GM12878 (cell line): Measurements from ENCODE around the gene ANKRD33B. TPM values are rescaled to one million over a fixed set of nuclear protein-coding genes. Genes with fewer than 3 reads are reported as not detected.

ENCODE experiments used
- ATAC-seq: fragments of 200-7000 bp; cut with Tn5 transposase; 3 replicates; pipeline ENCODE4 v1.9.1; 2020; ENCODE audit warnings: mild to moderate bottlenecking, moderate library complexity
- BruUV-seq: library from RNA; stranded (reverse); fragments of 400-500 nt; replicated peaks from 2 replicates; lab custom pipeline; 2021; lab: Mats Ljungman, UMichigan
- CTCF ChIA-PET: fragments of 300-600 bp; sonication (Branson Sonifier 250); formaldehyde crosslinking; extraction: SDS; loops from one replicate; lab custom pipeline; 2021; ENCODE audit warnings: inconsistent platforms; lab: Yijun Ruan, JAX
- POLR2A ChIA-PET: fragments of 350-600 bp; formaldehyde crosslinking; extraction: SDS; loops from one replicate; lab custom pipeline; 2021; ENCODE audit warnings: inconsistent platforms; lab: Charles Lee
- RAD21 ChIA-PET: fragments of 300-600 bp; sonication (Branson Sonifier 250); formaldehyde crosslinking; loops from one replicate; lab custom pipeline; 2023; ENCODE audit warnings: antibody characterized with exemption; ENCODE audit not compliant: unreplicated experiment; lab: Charles Lee
- SMC1A ChIA-PET: fragments of 300-600 bp; sonication (Branson Sonifier 250); formaldehyde crosslinking; loops from one replicate; lab custom pipeline; 2023; ENCODE audit not compliant: unreplicated experiment, uncharacterized antibody; lab: Charles Lee
- DNase-seq: peaks from one replicate; pipeline ENCODE4 v3.0.0-alpha.2; 2011; ENCODE audit warnings: low read depth, low spot score
- FAIRE-seq: peaks from 3 replicates; lab custom pipeline; 2011; peaks lifted over from hg19 to GRCh38; lab: Jason Lieb, UNC
- H2AFZ ChIP-seq: 2 replicates; pipeline ENCODE4 v1.6.0; 2011; ENCODE audit warnings: low read depth, low read length, control low read depth; ENCODE audit not compliant: control insufficient read depth
- H3K27ac ChIP-seq: 2 replicates; pipeline ENCODE4 v1.5.1; 2011; ENCODE audit warnings: control low read depth; ENCODE audit not compliant: control insufficient read depth, insufficient read depth
- H3K27me3 ChIP-seq, 2 experiments: replicated peaks in 1 of 2; 2 replicates each; pipeline versions ENCODE4 v1.6.0 to v1.6.1; 2011; ENCODE audit warnings: low read length in 1 of 2; ENCODE audit not compliant: control insufficient read depth in 2 of 2, insufficient read depth in 2 of 2
- H3K36me3 ChIP-seq, 2 experiments: 2 replicates each; pipeline ENCODE4 v1.5.1; 2011; ENCODE audit warnings: low read length in 1 of 2; ENCODE audit not compliant: control insufficient read depth in 2 of 2, insufficient read depth in 2 of 2
- H3K4me1 ChIP-seq: 2 replicates; pipeline ENCODE4 v1.6.1; 2011; ENCODE audit warnings: mild to moderate bottlenecking, low read length, moderate library complexity, mixed read lengths; ENCODE audit not compliant: control insufficient read depth, insufficient read depth
- H3K4me2 ChIP-seq: 2 replicates; pipeline ENCODE4 v1.6.0; 2011; ENCODE audit warnings: control low read depth; ENCODE audit not compliant: control insufficient read depth, insufficient read depth
- H3K4me3 ChIP-seq: fragments of 200-600 bp; sonication (generic); 2 replicates; pipeline ENCODE4 v1.5.1; 2016
- H3K79me2 ChIP-seq: 2 replicates; pipeline ENCODE4 v1.6.0; 2011; ENCODE audit warnings: low read length; ENCODE audit not compliant: control insufficient read depth, insufficient read depth
- H3K9ac ChIP-seq: 2 replicates; pipeline ENCODE4 v1.8.0; 2011; ENCODE audit warnings: low read length, control low read depth, mixed read lengths; ENCODE audit not compliant: control insufficient read depth, insufficient read depth
- H3K9me3 ChIP-seq: replicated peaks from 3 replicates; pipeline ENCODE4 v1.5.1; 2011; ENCODE audit warnings: mild to moderate bottlenecking, low read length; ENCODE audit not compliant: control insufficient read depth, insufficient read depth
- H4K20me1 ChIP-seq: 2 replicates; pipeline ENCODE4 v1.6.0; 2011; ENCODE audit not compliant: control insufficient read depth, insufficient read depth
- MTA3 ChIP-seq: IDR thresholded peaks from 2 replicates; pipeline ENCODE4 v1.6.1; 2012; ENCODE audit warnings: low read length, inconsistent platforms, borderline replicate concordance
- MYC ChIP-seq: IDR thresholded peaks from 2 replicates; pipeline ENCODE4 v1.6.1; 2011; ENCODE audit warnings: mild to moderate bottlenecking, low read length, moderate library complexity, inconsistent platforms; ENCODE audit not compliant: insufficient read depth, insufficient replicate concordance, insufficient read length, severe bottlenecking
- NRF1 ChIP-seq: conservative IDR thresholded peaks from 2 replicates; pipeline ENCODE4 v1.6.1; 2011; ENCODE audit warnings: mild to moderate bottlenecking, low read depth, low read length, improper control_type of control experiment
- PML ChIP-seq: IDR thresholded peaks from 2 replicates; pipeline ENCODE4 v1.6.1; 2012; ENCODE audit warnings: low read length, inconsistent platforms
- RB1 ChIP-seq: fragments of 450-650 bp; formaldehyde crosslinking; IDR thresholded peaks from 2 replicates; pipeline ENCODE4 v1.6.1; 2017; ENCODE audit warnings: mild to moderate bottlenecking, borderline replicate concordance
- SIN3A ChIP-seq: IDR thresholded peaks from 2 replicates; pipeline ENCODE4 v1.6.1; 2012; ENCODE audit warnings: low read depth, low read length, improper control_type of control experiment
- STAT1 ChIP-seq: fragments of 450-650 bp; conservative IDR thresholded peaks from 2 replicates; pipeline ENCODE4 v1.6.1; 2014; ENCODE audit warnings: antibody characterized with exemption, mild to moderate bottlenecking
- STAT3 ChIP-seq: IDR thresholded peaks from 2 replicates; pipeline ENCODE4 v1.6.1; 2011; ENCODE audit warnings: low read depth, low read length, improper control_type of control experiment
- WRNIP1 ChIP-seq: IDR thresholded peaks from 2 replicates; pipeline ENCODE4 v1.6.1; 2011; ENCODE audit warnings: low read depth, low read length, improper control_type of control experiment, borderline replicate concordance
- ZNF207 ChIP-seq: fragments of 450-650 bp; IDR thresholded peaks from 2 replicates; pipeline ENCODE4 v1.6.1; 2014; ENCODE audit warnings: antibody characterized with exemption, mild to moderate bottlenecking, borderline replicate concordance
- WGBS: methylation state at CpG from one replicate; pipeline ENCODE4 v1.1.6; 2016; ENCODE audit warnings: low lambda C conversion rate; ENCODE audit not compliant: insufficient replicate concordance, insufficient coverage; ENCODE audit errors: missing lambda C conversion rate; 5-methylcytosine and 5-hydroxymethylcytosine counted together
- in situ Hi-C: fragments of 300-500 bp; cut with MboI; formaldehyde crosslinking; loops from 9 replicates; pipeline ENCODE4 v1.14.3; 2018; ENCODE audit warnings: mixed read lengths
- intact Hi-C: fragments of 100-400 bp; cut with micrococcal nuclease; formaldehyde crosslinking; loops from one replicate; pipeline ENCODE4 v1.14.2; 2022; ENCODE audit not compliant: unreplicated experiment
- polyA plus RNA-seq, 11 experiments: library from polyadenylated mRNA; depleted of rRNA in 4 of 11; unstranded in 6 of 11; stranded (reverse) in 5 of 11; fragments of >200 nt; fragmentation: Nextera tagmentation in 4 of 11; fragmentation: Illumina TruSeq in 1 of 11; extraction: Ambion mirVana in 4 of 11; extraction: Trizol in 1 of 11; gene quantifications; 1 replicate in 1 of 11; 2 replicates in 10 of 11; pipeline versions ENCODE4 v1.2.1 to v1.2.3, GENCODE V29; 2011 to 2016; ENCODE audit warnings: inconsistent platforms in 2 of 11, missing spikeins in 2 of 11, low read depth in 1 of 11
- total RNA-seq, 4 experiments: library from RNA; depleted of rRNA in 3 of 4; stranded (reverse); fragments of >200 nt in 3 of 4; fragmentation: Illumina TruSeq in 1 of 4; extraction: Trizol in 1 of 4; gene quantifications; 2 replicates each; pipeline versions ENCODE4 v1.2.1 to v1.2.3, GENCODE V29; 2013 to 2021
- TF ChIP-seq, protein P1 (sequence below): fragments of 450-650 bp; IDR thresholded peaks from 2 replicates; pipeline ENCODE4 v1.6.1; 2016; ENCODE audit warnings: mild to moderate bottlenecking
- TF ChIP-seq, protein P2 (sequence below): IDR thresholded peaks from 2 replicates; pipeline ENCODE4 v1.6.1; 2012; ENCODE audit warnings: mild to moderate bottlenecking, low read depth, low read length
- TF ChIP-seq, protein P3 (sequence below): IDR thresholded peaks from 2 replicates; pipeline ENCODE4 v1.6.1; 2011; ENCODE audit warnings: low read depth, low read length, improper control_type of control experiment, borderline replicate concordance
- TF ChIP-seq, protein P4 (sequence below): fragments of 450-650 bp; IDR thresholded peaks from 2 replicates; pipeline ENCODE4 v1.6.1; 2017; ENCODE audit warnings: mild to moderate bottlenecking, moderate library complexity

The ANKRD33B gene
- total and polyA plus RNA-seq, 10 of the 15 experiments (the other 5 are each of a cell fraction or from before 2014, with no cell fraction given) = 4.9 to 61.6 (median 15.6) TPM

DNA sequence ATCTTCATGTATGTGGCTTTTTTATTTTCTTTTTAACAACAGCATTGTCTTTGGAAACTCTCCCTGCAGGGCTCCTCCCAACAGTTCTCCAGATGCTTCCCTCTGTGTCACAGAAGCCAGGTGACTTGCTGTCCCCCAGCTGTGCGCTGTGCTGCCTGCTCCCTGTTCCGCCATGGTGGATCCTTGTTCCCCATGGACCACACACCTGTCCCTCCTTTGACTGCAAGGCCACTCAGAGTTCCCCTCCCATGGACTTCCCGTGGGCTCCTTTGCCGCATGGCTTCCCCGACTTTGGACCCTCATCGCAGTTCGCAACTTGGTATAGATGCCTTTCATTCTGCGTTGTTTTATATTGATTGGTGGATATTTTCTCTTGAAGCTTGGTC, 18.6 kb downstream of the ANKRD33B start:
- Histone ChIP-seq H3K79me2 (peaks cover 96% of the 10 kb centered on the region), H2AFZ (no peak overlapping the region), H3K9me3 (no peaks in the 10 kb centered on the region), H3K4me1 (peaks cover 85% of the 10 kb centered on the region), H3K4me2 (no peak overlapping the region), H3K36me3 (peaks cover 9 to 14% of the 10 kb centered on the region in 2 experiments; a peak in 3 of 4 replicates), H4K20me1 (peaks cover 3% of the 10 kb centered on the region; the same call in 1 of the 2 replicates), H3K27ac (no peak overlapping the region; the same call in 1 of the 2 replicates), H3K4me3 (no peak overlapping the region), H3K9ac (no peak overlapping the region), H3K27me3 (no peaks in the 10 kb centered on the region)
- intact Hi-C loops = no loop called here
- DNase-seq (no peak), FAIRE-seq (no peak), ATAC-seq (no peak)
- ChIA-PET POLR2A (interaction anchor here (1.1 to 1.6 kb wide), 2 partner anchors 10 to 45 kb away, joined by 3 to 6 read pairs; no protein-coding TSS in a partner anchor), SMC1A (interaction anchor here (0.7 to 1.9 kb wide), 3 partner anchors 20 to 102 kb away, joined by 3 to 11 read pairs (median 3); no protein-coding TSS in a partner anchor), RAD21 (interaction anchor here (1.2 kb wide), 1 partner anchor 107 kb away, joined by 3 read pairs; no protein-coding TSS in a partner anchor), CTCF (interaction anchor here (1.0 to 2.2 kb wide), 2 partner anchors 22 to 45 kb away, joined by 3 to 7 read pairs; no protein-coding TSS in a partner anchor)
- WGBS = over 99% methylated on average over 8 of the region's 8 CpGs
- no TSS peak for BruUV-seq
- in situ Hi-C loops = no loop called here
- TF ChIP-seq, protein P1, sequence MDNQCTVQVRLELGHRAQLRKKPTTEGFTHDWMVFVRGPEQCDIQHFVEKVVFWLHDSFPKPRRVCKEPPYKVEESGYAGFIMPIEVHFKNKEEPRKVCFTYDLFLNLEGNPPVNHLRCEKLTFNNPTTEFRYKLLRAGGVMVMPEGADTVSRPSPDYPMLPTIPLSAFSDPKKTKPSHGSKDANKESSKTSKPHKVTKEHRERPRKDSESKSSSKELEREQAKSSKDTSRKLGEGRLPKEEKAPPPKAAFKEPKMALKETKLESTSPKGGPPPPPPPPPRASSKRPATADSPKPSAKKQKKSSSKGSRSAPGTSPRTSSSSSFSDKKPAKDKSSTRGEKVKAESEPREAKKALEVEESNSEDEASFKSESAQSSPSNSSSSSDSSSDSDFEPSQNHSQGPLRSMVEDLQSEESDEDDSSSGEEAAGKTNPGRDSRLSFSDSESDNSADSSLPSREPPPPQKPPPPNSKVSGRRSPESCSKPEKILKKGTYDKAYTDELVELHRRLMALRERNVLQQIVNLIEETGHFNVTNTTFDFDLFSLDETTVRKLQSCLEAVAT = no peak
- TF ChIP-seq SIN3A = no peak
- no peak for TF ChIP-seq PML
- TF ChIP-seq MYC = no peak
- TF ChIP-seq, protein P2, sequence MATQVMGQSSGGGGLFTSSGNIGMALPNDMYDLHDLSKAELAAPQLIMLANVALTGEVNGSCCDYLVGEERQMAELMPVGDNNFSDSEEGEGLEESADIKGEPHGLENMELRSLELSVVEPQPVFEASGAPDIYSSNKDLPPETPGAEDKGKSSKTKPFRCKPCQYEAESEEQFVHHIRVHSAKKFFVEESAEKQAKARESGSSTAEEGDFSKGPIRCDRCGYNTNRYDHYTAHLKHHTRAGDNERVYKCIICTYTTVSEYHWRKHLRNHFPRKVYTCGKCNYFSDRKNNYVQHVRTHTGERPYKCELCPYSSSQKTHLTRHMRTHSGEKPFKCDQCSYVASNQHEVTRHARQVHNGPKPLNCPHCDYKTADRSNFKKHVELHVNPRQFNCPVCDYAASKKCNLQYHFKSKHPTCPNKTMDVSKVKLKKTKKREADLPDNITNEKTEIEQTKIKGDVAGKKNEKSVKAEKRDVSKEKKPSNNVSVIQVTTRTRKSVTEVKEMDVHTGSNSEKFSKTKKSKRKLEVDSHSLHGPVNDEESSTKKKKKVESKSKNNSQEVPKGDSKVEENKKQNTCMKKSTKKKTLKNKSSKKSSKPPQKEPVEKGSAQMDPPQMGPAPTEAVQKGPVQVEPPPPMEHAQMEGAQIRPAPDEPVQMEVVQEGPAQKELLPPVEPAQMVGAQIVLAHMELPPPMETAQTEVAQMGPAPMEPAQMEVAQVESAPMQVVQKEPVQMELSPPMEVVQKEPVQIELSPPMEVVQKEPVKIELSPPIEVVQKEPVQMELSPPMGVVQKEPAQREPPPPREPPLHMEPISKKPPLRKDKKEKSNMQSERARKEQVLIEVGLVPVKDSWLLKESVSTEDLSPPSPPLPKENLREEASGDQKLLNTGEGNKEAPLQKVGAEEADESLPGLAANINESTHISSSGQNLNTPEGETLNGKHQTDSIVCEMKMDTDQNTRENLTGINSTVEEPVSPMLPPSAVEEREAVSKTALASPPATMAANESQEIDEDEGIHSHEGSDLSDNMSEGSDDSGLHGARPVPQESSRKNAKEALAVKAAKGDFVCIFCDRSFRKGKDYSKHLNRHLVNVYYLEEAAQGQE = no peak
- no peak for TF ChIP-seq STAT3
- no peak for TF ChIP-seq STAT1
- TF ChIP-seq, protein P3, sequence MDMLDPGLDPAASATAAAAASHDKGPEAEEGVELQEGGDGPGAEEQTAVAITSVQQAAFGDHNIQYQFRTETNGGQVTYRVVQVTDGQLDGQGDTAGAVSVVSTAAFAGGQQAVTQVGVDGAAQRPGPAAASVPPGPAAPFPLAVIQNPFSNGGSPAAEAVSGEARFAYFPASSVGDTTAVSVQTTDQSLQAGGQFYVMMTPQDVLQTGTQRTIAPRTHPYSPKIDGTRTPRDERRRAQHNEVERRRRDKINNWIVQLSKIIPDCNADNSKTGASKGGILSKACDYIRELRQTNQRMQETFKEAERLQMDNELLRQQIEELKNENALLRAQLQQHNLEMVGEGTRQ = no peak
- TF ChIP-seq, protein P4, sequence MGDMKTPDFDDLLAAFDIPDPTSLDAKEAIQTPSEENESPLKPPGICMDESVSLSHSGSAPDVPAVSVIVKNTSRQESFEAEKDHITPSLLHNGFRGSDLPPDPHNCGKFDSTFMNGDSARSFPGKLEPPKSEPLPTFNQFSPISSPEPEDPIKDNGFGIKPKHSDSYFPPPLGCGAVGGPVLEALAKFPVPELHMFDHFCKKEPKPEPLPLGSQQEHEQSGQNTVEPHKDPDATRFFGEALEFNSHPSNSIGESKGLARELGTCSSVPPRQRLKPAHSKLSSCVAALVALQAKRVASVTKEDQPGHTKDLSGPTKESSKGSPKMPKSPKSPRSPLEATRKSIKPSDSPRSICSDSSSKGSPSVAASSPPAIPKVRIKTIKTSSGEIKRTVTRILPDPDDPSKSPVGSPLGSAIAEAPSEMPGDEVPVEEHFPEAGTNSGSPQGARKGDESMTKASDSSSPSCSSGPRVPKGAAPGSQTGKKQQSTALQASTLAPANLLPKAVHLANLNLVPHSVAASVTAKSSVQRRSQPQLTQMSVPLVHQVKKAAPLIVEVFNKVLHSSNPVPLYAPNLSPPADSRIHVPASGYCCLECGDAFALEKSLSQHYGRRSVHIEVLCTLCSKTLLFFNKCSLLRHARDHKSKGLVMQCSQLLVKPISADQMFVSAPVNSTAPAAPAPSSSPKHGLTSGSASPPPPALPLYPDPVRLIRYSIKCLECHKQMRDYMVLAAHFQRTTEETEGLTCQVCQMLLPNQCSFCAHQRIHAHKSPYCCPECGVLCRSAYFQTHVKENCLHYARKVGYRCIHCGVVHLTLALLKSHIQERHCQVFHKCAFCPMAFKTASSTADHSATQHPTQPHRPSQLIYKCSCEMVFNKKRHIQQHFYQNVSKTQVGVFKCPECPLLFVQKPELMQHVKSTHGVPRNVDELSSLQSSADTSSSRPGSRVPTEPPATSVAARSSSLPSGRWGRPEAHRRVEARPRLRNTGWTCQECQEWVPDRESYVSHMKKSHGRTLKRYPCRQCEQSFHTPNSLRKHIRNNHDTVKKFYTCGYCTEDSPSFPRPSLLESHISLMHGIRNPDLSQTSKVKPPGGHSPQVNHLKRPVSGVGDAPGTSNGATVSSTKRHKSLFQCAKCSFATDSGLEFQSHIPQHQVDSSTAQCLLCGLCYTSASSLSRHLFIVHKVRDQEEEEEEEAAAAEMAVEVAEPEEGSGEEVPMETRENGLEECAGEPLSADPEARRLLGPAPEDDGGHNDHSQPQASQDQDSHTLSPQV = no peak
- TF ChIP-seq ZNF207 = no peak
- TF ChIP-seq MTA3 = no peak
- TF ChIP-seq RB1 = no peak
- TF ChIP-seq WRNIP1 = no peak
- TF ChIP-seq NRF1 = no peak
